WTC11 (cell line): ENCODE data around the gene USP13. TPM values are rescaled to one million over a fixed set of nuclear protein-coding genes. Genes with fewer than 3 reads are reported as not detected.
"Not testable (repeated sequence)": the region's sequence is repeated elsewhere in the genome, so short reads cannot be mapped to it uniquely, and the experiment has no call there.

Experiments
- ATAC-seq: fragments of 200-7000 bp; cut with Tn5 transposase; 2 replicates; pipeline ENCODE4 v1.10.0; 2021; ENCODE audit warnings: mild to moderate bottlenecking, moderate library complexity
- CTCF ChIA-PET: fragments of 300-600 bp; sonication (Branson Sonifier 250); formaldehyde crosslinking; loops from one replicate; lab custom pipeline; 2021; ENCODE audit warnings: antibody characterized with exemption; lab: Charles Lee
- POLR2A ChIA-PET: fragments of 350-600 bp; sonication (Branson Sonifier 250); formaldehyde crosslinking; loops from one replicate; lab custom pipeline; 2021; ENCODE audit warnings: antibody characterized with exemption; lab: Charles Lee
- DNase-seq: peaks from one replicate; pipeline ENCODE4 v3.0.0; 2021; ENCODE audit warnings: low spot score
- H3K27ac Mint-ChIP-seq: 2 replicates; pipeline ENCODE4 v1.8.0; 2021; ENCODE audit warnings: mixed read lengths
- H3K27me3 Mint-ChIP-seq: 2 replicates; pipeline ENCODE4 v1.8.0; 2021; ENCODE audit warnings: low read depth, mild to moderate bottlenecking, moderate library complexity, mixed read lengths
- H3K36me3 Mint-ChIP-seq: 2 replicates; pipeline ENCODE4 v1.8.0; 2021; ENCODE audit warnings: mixed read lengths
- H3K4me1 Mint-ChIP-seq: 2 replicates; pipeline ENCODE4 v1.8.0; 2022; ENCODE audit warnings: mixed read lengths
- H3K4me3 Mint-ChIP-seq: 2 replicates; pipeline ENCODE4 v1.8.0; 2021; ENCODE audit warnings: mild to moderate bottlenecking, moderate library complexity, mixed read lengths
- H3K9me3 Mint-ChIP-seq: 2 replicates; pipeline ENCODE4 v1.8.0; 2021; ENCODE audit warnings: mixed read lengths
- ARID4B ChIP-seq: sonication (generic); formaldehyde crosslinking; IDR thresholded peaks from 2 replicates; pipeline ENCODE4 v1.8.0; 2023; ENCODE audit warnings: missing genetic modification reagents, mild to moderate bottlenecking, borderline replicate concordance
- ATF3 ChIP-seq: sonication (generic); formaldehyde crosslinking; conservative IDR thresholded peaks from 2 replicates; pipeline ENCODE4 v1.8.1; 2022; ENCODE audit warnings: mild to moderate bottlenecking, missing genetic modification reagents
- CDX4 ChIP-seq: fragments of 250-450 bp; sonication (Bioruptor Pico); IDR thresholded peaks from 2 replicates; pipeline ENCODE4 v1.9.0; 2021; ENCODE audit warnings: moderate library complexity, mild to moderate bottlenecking, inconsistent platforms, borderline replicate concordance
- NR3C1 ChIP-seq: sonication (generic); formaldehyde crosslinking; conservative IDR thresholded peaks from 2 replicates; pipeline ENCODE4 v1.8.1; 2023; ENCODE audit warnings: low read depth, mild to moderate bottlenecking, missing genetic modification reagents
- PRDM15 ChIP-seq: sonication (generic); formaldehyde crosslinking; IDR thresholded peaks from 2 replicates; pipeline ENCODE4 v1.8.0; 2022; ENCODE audit warnings: missing genetic modification reagents
- STAT6 ChIP-seq: sonication (generic); formaldehyde crosslinking; conservative IDR thresholded peaks from 2 replicates; pipeline ENCODE4 v1.8.1; 2023; ENCODE audit warnings: mild to moderate bottlenecking, low read depth, missing genetic modification reagents, moderate library complexity
- ZNF423 ChIP-seq: fragments of 250-450 bp; sonication (Bioruptor Pico); IDR thresholded peaks from 2 replicates; pipeline ENCODE4 v2.1.2; 2022; ENCODE audit warnings: mild to moderate bottlenecking, moderate library complexity
- total RNA-seq: library from RNA; stranded (reverse); gene quantifications from 3 replicates; pipeline ENCODE4 v1.2.3, GENCODE V29; 2021

The USP13 gene
- total RNA-seq, 1 experiment from 2014 or later, result 26.8 TPM

DNA sequence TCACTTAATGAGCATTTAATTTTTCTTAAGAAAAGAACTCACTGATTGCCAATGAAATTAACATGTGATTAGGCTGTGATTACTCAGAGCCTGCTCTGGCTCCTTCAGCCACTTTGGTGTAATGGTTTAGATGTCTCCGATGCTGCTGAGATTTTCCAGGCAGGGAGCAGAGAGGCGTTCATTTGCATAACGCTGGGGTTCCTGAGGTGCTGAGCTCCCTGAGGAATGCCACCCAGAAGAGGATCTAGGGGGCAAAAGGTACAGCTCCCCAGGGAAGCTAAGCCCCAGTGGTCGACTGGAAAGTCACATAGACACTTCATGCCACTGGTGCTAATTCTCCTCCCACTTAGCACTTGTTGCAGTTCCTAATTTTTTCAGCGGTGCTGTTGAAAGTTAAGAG, 119.5 kb downstream of the USP13 start:
- peaks cover 47% of the 10 kb centered on the region for H3K36me3 Mint-ChIP-seq
- peaks cover 31% of the 10 kb centered on the region for H3K9me3 Mint-ChIP-seq
- CTCF ChIA-PET, result interaction anchor here (0.9 to 1.2 kb wide), 4 partner anchors 39 to 823 kb away, joined by 3 to 4 read pairs (median 3); no protein-coding TSS in a partner anchor
- H3K27me3 Mint-ChIP-seq, result no peaks in the 10 kb centered on the region
- peaks cover 28% of the 10 kb centered on the region for H3K4me1 Mint-ChIP-seq
- H3K4me3 Mint-ChIP-seq, result no peak overlapping the region
- ATAC-seq, result peak; percentile 73
- POLR2A ChIA-PET, result no interaction called here
- peak overlapping the region; percentile 73 for H3K27ac Mint-ChIP-seq
- DNase-seq, result no peak
- TF ChIP-seq ATF3 (CRISPR knock-in tag) (no peak), ZNF423 (CRISPR knock-in tag) (peak; percentile 90)

DNA sequence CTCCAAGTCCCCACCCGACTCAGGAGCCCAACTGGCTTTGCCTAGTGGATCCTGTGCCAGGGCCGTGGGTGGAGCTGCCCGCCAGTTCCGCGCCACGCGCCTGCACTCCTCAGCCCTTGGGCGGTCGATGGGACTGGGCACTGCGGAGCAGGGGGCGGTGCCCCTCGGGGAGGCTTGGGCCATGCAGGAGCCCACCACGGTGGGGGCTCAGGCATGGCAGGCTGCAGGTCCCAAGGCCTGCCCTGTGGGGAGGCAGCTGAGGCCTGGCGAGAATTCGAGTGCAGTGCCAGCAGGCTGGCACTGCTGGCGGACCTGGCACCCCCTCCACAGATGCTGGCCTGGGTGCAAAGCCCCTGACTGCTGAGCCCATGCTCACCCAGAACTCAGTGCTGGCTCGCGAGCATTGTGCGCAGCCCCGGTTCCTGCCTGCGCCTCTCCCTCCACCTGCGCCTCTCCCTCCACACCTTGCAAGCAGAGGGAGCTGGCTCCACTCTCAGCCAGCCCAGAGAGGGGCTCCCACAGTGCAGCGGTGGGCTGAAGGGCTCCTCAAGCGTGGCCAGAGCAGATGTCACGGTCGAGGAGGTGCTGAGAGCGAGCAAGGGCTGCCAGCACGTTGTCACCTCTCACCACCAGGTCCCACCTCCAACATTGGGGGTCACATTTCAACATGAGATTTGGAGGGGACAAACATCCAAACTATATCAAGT, 122.7 kb downstream of the USP13 start:
- no peak overlapping the region for H3K27ac Mint-ChIP-seq
- peaks cover 21% of the 10 kb centered on the region for H3K4me1 Mint-ChIP-seq
- peaks cover 69% of the 10 kb centered on the region for H3K36me3 Mint-ChIP-seq
- no peak for TF ChIP-seq NR3C1 (CRISPR knock-in tag)
- no peak for TF ChIP-seq PRDM15 (CRISPR knock-in tag)
- 0 out of 2 replicates have a peak, but pooled peaks have one; percentile 27 for TF ChIP-seq ARID4B (CRISPR knock-in tag)
- no peak for TF ChIP-seq STAT6 (CRISPR knock-in tag)
- no peak for TF ChIP-seq CDX4 (CRISPR knock-in tag)
- ChIA-PET POLR2A (no interaction called here), CTCF (no interaction called here)
- no peak for ATAC-seq
- peaks cover 34% of the 10 kb centered on the region for H3K9me3 Mint-ChIP-seq
- no peaks in the 10 kb centered on the region for H3K27me3 Mint-ChIP-seq
- H3K4me3 Mint-ChIP-seq, result no peak overlapping the region
- DNase-seq, result no peak

GRCh38 chr3:179782841-179783240, 130.0 kb downstream of the USP13 start:
- CTCF ChIA-PET, result interaction anchor here (0.8 kb wide), 1 partner anchor 15 kb away, joined by 3 read pairs; no protein-coding TSS in a partner anchor
- POLR2A ChIA-PET, H3K4me1 Mint-ChIP-seq: not testable (repeated sequence)

More at GRCh38 chr3:179782841-179783240, 130.0 kb downstream of the USP13 start:
- H3K4me3 Mint-ChIP-seq, H3K9me3 Mint-ChIP-seq, DNase-seq, H3K27ac Mint-ChIP-seq, ATAC-seq, H3K27me3 Mint-ChIP-seq: not testable (repeated sequence)
- peaks cover 42% of the 10 kb centered on the region for H3K36me3 Mint-ChIP-seq
